AG09309 (cell line): ENCODE results near the gene PCED1A.
"Not testable (repeated sequence)": the region's sequence is repeated elsewhere in the genome, so short reads cannot be mapped to it uniquely, and the experiment has no call there.

Experiments
- DNase-seq: peaks from one replicate; pipeline ENCODE4 v3.0.0-alpha.2; 2010; ENCODE audit warnings: low read depth
- H3K4me3 ChIP-seq: 2 replicates; pipeline ENCODE4 v1.5.1; 2011; ENCODE audit warnings: mild to moderate bottlenecking, low read depth, low read length, moderate library complexity; ENCODE audit not compliant: control insufficient read depth
- TF ChIP-seq, protein P1 (sequence below): IDR thresholded peaks from 2 replicates; pipeline ENCODE4 v1.5.1; 2011; ENCODE audit warnings: mild to moderate bottlenecking, low read depth, low read length, inconsistent platforms; ENCODE audit not compliant: insufficient read depth, control insufficient read depth; ENCODE audit errors: missing control alignments

PCED1A gene

GRCh38 chr20:2814587-2815051 lies 25.8 kb downstream of the PCED1A start, which contains the start of gene C20orf141:
Gene C20orf141 (plus strand): TSS chr20:2814987. CDS start chr20:2815185, 198 bp downstream.
- TF ChIP-seq, protein P1, sequence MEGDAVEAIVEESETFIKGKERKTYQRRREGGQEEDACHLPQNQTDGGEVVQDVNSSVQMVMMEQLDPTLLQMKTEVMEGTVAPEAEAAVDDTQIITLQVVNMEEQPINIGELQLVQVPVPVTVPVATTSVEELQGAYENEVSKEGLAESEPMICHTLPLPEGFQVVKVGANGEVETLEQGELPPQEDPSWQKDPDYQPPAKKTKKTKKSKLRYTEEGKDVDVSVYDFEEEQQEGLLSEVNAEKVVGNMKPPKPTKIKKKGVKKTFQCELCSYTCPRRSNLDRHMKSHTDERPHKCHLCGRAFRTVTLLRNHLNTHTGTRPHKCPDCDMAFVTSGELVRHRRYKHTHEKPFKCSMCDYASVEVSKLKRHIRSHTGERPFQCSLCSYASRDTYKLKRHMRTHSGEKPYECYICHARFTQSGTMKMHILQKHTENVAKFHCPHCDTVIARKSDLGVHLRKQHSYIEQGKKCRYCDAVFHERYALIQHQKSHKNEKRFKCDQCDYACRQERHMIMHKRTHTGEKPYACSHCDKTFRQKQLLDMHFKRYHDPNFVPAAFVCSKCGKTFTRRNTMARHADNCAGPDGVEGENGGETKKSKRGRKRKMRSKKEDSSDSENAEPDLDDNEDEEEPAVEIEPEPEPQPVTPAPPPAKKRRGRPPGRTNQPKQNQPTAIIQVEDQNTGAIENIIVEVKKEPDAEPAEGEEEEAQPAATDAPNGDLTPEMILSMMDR = no peak
- peak; percentile 97 for DNase-seq
- H3K4me3 ChIP-seq = no peak within 1 kb of the TSS

DNA sequence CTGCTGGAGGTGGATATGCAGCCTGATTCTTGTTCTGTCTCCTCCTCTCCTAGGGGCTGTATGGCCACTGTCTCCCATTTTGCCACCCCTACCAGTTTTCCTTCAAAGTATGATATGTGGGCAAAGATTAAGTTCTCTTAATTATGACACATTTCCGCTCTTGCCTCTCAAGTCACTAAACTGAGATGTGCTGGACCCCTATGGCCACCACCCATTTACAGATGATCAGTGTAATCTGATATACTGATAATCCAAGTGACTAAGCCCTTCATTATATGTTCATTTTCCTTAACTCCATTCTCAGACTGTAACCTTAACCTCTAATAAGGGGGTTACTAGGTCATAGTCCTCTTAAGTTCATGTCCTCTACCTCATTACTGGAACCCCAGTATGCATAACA lies 26.4 kb downstream of the PCED1A start:
- H3K4me3 ChIP-seq = no peak overlapping the region
- no peak for DNase-seq
- TF ChIP-seq, protein P1 = no peak

DNA sequence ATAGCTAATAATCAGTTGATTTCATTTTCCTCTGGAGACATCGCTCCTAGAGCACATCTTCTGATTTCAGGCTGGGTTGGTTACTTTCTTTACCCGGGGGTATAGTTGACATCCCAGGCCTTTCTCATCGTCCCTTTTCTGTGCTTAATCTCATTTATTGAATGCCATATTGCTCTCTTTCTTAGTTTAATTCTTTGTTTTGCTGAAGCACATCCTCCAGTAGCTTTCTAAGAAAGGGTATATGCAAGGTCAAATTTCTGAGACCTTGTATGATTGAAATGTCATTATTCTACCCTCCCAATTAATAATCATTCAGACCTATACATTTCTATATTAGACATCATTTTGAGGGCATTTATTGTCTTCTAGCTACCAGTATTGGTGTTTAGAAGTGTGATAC lies 28.3 kb downstream of the PCED1A start:
- no peak for DNase-seq
- TF ChIP-seq, protein P1 = no peak
- no peak overlapping the region for H3K4me3 ChIP-seq

DNA sequence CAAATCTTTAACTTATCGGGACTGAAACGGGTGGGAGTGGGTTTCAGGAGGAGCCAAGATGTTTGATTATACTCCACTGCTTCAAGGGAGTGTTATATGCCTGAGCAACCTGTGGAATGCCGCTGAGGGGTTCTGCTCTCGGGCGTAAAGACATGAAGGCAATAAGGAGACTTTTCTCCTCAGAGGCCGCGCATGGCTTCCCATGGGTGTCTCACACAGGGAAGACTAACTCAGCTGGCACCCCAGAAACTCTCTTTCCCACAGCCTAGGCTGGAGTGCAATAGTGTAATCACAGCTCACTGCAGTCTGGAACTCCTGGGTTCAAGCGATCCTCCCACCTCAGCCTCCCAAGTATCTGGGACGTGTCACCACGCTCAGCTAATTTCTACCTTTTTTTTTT lies 30.8 kb downstream of the PCED1A start:
- TF ChIP-seq, protein P1 = no peak
- H3K4me3 ChIP-seq = no peak overlapping the region
- no peak for DNase-seq

GRCh38 chr20:2807929-2808328 lies 32.5 kb downstream of the PCED1A start:
- not testable (repeated sequence) for H3K4me3 ChIP-seq, DNase-seq

GRCh38 chr20:2807019-2807418 lies 33.4 kb downstream of the PCED1A start:
- DNase-seq = no peak
- no peak overlapping the region for H3K4me3 ChIP-seq
- TF ChIP-seq, protein P1 = no peak

DNA sequence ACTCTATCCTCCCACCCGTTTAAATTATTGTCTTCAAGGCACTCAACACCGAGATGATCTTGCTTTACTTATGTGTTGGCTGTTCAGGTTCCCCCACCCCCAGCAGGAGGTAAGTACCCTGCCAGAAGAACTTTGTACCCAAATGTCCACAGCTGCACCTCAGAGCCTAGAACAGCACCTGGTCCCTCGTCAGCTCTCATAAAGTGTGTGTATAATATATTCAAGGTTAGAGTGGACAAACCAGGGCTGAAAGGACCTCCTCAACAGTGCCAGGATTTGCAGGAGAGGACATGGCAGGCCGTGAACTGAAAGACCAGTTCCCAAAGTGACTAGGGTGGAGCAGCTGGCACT lies 34.1 kb downstream of the PCED1A start:
- H3K4me3 ChIP-seq = no peak overlapping the region
- TF ChIP-seq, protein P1 = no peak
- DNase-seq = no peak
